ENCODE data around the gene APP. TPM values are rescaled to one million over a fixed set of nuclear protein-coding genes. Genes with fewer than 3 reads are reported as not detected.

APP gene
- total and polyA plus RNA-seq, 8 donors: 373 to 671 (median 580) TPM

DNA sequence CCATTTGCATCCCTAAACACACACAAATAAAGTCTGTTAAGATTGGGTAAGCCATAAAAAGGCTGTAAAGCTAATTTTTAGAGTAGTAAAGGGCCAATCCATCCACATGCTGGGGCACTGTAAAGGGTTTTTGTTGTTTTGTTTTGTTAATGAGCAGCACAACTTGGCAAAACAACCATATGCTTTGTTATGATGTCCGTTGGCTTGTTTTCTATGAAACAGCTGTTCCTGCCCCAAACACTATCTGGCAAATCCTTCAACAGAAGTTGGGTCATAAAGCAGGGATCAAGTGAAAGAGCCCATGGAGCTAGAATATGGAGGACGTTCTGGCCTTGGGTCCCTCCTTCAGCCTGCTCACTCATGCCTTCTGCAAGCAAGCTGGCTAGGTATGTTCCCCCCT, 183.6 kb downstream of the APP start:
- no peaks in the 10 kb centered on the region for H3K9me3 ChIP-seq
- H3K36me3 ChIP-seq: peaks cover 0 to 21% of the 10 kb centered on the region in 2 donors
- ATAC-seq: no peak
- H3K27me3 ChIP-seq: no peaks in the 10 kb centered on the region
- no peak for TF ChIP-seq CTCF (IDR thresholded peaks at IDR 0.05)
- no peaks in the 10 kb centered on the region for H3K4me1 ChIP-seq
- H3K27ac ChIP-seq: no peak overlapping the region
- H3K4me3 ChIP-seq: no peak overlapping the region
- intact Hi-C loops (cut with DNase I): no loop called here
- peak in 1 of 4 donors; percentile 30 for DNase-seq

GRCh38 chr21:25985990-25986389, 184.6 kb downstream of the APP start:
- DNase-seq (no peak), ATAC-seq (no peak)
- Histone ChIP-seq H3K27me3 (no peaks in the 10 kb centered on the region), H3K27ac (no peak overlapping the region), H3K4me3 (no peak overlapping the region), H3K4me1 (no peaks in the 10 kb centered on the region), H3K9me3 (no peaks in the 10 kb centered on the region), H3K36me3 (peaks cover 0 to 22% of the 10 kb centered on the region in 2 donors)
- intact Hi-C loops (cut with DNase I): no loop called here
- no peak for TF ChIP-seq CTCF (IDR thresholded peaks at IDR 0.05)

DNA sequence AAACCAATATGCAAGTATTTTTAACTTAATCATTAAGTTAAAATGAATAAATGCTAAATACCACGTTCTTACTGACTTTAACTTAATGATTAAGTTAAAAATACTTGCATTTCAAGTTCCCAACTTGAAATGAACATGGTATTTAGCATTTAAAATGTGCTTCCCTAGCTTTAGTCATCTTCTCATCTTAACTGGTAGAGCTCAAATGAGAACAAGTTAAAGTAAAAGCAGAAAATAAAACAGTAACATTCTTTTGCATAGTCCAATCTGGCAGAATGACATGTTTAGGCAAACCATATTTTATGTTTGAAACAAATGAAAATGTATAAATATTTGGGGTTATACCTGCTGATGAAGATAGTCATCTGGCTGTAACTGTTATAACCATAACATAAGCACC, 186.0 kb downstream of the APP start:
- Histone ChIP-seq H3K36me3 (peaks cover 0 to 32% of the 10 kb centered on the region in 2 donors), H3K9me3 (no peaks in the 10 kb centered on the region), H3K4me1 (no peaks in the 10 kb centered on the region), H3K4me3 (no peak overlapping the region), H3K27me3 (no peaks in the 10 kb centered on the region), H3K27ac (no peak overlapping the region)
- DNase-seq: no peak
- intact Hi-C loops (cut with DNase I): no loop called here
- ATAC-seq: no peak
- no peak for TF ChIP-seq CTCF (IDR thresholded peaks at IDR 0.05)

DNA sequence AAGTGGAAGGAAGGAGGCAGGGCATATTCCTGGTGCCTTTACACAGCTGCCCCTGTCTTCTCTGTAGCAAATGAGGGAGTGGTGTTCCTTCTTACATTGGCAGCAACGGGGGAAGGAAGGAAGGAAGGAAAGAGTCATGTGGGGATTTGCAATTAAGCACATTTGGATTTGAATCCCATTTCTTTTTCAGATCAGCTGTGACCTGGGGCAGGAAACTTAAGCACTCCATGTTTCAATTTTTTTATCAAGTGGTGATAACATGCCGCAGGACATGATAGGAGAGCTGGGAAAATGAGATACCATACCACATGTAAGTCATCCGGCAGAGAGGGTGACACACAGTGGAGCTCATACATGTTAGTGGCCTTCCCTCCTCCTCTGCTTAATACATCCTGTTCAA, 186.8 kb downstream of the APP start:
- no peak for TF ChIP-seq CTCF (IDR thresholded peaks at IDR 0.05)
- Histone ChIP-seq H3K9me3 (no peaks in the 10 kb centered on the region), H3K27me3 (no peaks in the 10 kb centered on the region), H3K36me3 (peaks cover 0 to 25% of the 10 kb centered on the region in 2 donors), H3K4me1 (no peaks in the 10 kb centered on the region), H3K27ac (no peak overlapping the region), H3K4me3 (no peak overlapping the region)
- DNase-seq: no peak
- intact Hi-C loops (cut with DNase I): no loop called here
- ATAC-seq: peak; percentile 22

GRCh38 chr21:25980710-25981109, 189.9 kb downstream of the APP start:
- TF ChIP-seq CTCF (IDR thresholded peaks at IDR 0.05): no peak
- ATAC-seq (no peak), DNase-seq (no peak)
- Histone ChIP-seq H3K36me3 (peaks cover 0 to 31% of the 10 kb centered on the region in 2 donors), H3K4me1 (no peaks in the 10 kb centered on the region), H3K27me3 (no peaks in the 10 kb centered on the region), H3K27ac (peak overlapping the region in 1 of 2 donors; percentile 16), H3K4me3 (no peak overlapping the region), H3K9me3 (no peaks in the 10 kb centered on the region)
- intact Hi-C loops (cut with DNase I): no loop called here
